Iris pigment epithelial cell (primary cell): ENCODE measurements around the gene MUC20.
"Not testable (repeated sequence)": the region's sequence is repeated elsewhere in the genome, so short reads cannot be mapped to it uniquely, and the experiment has no call there.

Source experiments
- DNase-seq: peaks from one replicate; pipeline ENCODE4 v3.0.0-alpha.2; 2011; ENCODE audit warnings: low read depth

Gene MUC20

DNA sequence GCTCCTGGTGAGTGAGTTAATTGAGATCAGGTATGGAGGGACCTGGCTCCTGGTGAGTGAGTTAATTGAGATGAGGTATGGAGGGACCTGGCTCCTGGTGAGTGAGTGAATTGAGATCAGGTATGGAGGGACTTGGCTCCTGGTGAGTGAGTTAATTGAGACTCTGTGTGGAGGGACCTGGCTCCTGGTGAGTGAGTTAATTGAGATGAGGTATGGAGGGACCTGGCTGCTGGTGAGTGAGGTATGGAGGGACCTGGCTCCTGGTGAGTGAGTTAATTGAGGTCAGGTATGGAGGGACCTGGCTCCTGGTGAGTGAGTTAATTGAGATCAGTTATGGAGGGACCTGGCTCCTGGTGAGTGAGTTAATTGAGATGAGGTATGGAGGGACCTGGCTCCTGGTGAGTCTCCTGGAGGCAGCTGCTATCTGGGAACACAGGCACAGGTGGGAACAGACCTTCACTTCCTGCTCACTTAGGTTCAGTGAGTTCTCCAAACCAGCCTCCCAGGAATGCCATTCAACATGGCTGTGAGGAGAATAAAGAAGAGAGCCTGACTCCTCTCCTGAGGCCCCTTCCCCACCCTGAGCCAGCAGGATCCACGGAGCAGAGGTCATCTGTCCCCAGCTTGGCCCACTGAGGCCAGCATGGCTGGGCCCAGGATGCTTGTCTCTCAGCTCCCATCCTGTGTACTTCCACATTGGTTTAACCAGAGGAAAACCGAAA, 9.5 kb upstream of the MUC20 start:
- not testable (repeated sequence) for DNase-seq

DNA sequence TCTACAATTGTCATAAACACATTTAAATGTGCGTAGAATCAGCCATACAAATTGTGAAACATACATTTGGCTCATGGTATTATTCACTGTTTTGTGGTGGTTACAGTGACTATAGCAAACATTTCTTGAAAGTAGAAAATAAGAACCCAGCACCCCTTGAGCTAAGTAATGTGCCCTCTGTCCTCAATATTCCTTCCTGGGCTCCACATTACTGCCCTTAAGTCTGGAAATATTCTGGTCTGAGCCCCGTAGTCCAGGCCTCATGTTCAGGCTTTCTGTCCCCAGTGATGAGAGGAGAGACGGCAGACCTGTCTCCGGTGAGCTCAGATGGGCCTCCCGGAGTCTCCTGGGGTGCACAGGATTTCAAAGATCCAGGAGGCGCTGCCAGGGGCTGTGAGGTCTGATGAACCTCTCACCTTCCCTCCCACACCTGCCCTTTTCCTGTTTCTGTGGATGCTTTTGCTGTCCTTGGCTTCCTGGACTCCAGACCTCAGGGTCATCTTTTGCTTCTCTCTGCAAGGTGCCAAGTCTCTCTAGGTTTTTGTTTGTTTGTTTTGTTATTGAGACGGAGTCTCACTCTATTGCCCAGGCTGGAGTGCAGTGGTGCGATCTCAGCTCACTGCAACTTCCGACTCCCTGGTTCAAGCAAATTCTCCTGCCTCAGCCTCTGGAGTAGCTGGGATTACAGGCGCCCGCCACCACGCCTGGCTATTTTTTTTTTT, 8.8 kb upstream of the MUC20 start:
- DNase-seq, result no peak

DNA sequence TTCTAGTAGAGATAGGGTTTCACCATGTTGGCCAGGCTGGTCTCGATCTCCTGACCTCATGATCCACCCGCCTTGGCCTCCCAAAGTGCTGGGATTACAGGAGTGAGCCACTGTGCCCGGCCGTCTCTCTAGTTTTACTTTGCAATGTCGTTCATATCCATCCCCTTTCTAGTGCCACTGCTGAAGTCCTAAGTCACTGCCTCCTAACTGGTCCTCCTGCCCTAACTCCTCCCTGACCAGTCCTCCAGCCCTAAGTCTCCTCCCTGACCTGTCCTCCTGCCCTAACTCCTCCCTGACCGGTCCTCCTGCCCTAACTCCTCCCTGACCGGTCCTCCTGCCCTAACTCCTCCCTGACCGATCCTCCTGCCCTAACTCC, 8.3 kb upstream of the MUC20 start:
- DNase-seq, result not testable (repeated sequence)

DNA sequence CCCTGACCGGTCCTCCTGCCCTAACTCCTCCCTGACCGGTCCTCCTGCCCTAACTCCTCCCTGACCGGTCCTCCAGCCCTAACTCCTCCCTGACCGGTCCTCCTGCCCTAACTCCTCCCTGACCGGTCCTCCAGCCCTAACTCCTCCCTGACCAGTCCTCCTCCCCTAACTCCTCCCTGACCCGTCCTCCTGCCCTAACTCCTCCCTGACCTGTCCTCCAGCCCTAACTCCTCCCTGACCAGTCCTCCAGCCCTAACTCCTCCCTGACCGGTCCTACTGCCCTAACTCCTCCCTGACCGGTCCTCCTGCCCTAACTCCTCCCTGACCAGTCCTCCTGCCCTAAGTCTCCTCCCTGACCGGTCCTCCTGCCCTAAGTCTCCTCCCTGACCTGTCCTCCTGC, 7.6 kb upstream of the MUC20 start:
- DNase-seq, result not testable (repeated sequence)

- no peak for DNase-seq
These were observed 6.3 kb upstream of the MUC20 start for GRCh38 chr3:195714380-195715011.

GRCh38 chr3:195715134-195715533, 5.6 kb upstream of the MUC20 start:
- DNase-seq, result no peak

GRCh38 chr3:195715583-195716266, 5.1 kb upstream of the MUC20 start:
- DNase-seq, result peak; percentile 46

DNA sequence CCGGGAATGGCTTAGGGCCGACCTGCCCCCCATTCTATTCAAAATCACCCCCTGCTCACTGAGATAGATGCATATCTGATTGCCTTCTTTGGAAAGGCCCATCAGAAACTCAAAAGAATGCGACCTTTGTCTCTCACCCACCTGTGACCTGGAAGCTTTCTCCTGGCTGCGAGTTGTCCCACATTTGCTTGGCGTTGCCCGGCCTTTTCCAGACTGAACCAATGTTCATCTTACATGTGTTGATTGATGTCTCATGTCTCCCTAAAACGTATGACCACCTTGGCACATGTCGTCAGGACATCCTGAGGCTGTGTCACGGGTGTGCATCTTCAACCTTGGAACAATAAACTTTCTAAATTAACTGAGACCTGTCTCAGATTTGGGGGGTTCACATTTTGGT, 3.4 kb upstream of the MUC20 start:
- no peak for DNase-seq

GRCh38 chr3:195717852-195718476, 2.8 kb upstream of the MUC20 start:
- no peak for DNase-seq

- DNase-seq, result no peak
These were observed 2.2 kb upstream of the MUC20 start for GRCh38 chr3:195718477-195718984.

DNA sequence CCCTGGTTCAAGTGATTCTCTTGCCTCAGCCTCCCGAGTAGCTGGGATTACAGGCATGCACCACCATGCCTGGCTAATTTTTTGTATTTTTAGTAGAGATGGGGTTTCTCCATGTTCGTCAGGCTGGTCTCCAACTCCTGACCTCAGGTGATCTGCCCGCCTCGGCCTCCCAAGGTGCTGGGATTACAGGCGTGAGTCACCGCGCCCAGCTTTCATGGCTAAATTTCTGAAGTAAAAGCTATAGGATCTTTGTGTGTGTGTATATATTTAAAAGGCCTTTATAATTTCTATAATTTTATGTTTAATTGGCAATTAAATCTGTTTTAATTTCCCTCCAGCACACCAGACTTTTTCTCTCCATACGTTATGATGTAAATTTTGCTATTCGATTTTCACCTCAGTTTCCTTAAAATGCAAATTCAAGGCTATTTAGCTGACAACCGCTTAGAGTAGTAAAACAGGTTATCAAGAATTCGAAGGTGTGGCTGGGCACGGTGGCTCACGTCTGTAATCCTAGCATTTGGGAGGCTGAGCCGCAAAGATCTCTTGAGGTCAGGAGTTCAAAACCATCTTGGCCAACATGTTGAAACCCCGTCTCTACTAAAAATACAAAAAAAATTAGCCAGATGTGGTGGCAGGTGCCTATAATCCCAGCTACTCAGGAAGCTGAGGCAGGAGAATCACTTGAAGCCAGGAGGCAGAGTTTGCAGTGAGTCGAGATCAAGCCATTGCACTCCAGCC, 1.1 kb upstream of the MUC20 start:
- DNase-seq, result not testable (repeated sequence)

DNA sequence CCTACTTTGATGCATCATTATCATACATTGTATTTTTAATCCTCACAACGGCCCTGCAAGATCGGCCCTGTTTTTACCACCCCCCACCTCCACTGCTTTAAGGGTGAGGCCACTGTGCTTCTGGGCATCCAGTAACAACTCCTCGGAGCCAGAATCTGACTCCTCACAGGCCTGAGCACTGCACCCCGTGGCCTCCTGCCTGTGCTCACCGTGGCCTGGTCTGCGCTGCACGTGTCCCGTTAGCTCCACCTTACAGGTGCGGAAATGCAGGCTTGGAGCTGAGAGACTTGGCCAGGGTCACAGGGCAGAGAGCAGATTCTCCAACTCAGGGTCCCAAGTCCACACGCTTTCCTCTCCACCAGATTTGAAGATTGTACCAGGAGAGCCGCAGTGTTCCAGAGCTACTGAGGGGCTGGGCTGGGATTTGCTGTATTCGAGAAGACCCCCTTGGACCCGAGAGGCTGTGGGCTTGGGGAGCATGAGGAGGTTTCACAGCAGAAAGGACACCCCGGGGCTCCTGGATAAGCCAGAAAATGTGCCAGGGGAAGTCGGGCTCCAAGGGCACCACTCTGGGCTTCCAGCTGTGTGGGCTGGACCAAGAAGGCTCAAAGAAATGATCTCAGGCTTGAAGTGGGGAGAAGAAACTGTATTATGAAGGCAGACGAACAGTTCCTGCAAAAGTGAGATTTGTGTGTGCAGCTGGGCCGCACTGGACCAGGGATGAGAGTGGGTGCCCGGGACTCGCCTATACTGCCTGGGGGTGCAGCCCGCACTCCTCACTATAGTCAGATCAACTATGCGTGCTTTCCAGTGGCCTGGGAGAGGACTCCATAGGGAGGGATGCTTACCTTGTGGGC, 1.6 kb downstream of the MUC20 start:
- not testable (repeated sequence) for DNase-seq

- not testable (repeated sequence) for DNase-seq
These were observed 2.2 kb downstream of the MUC20 start for GRCh38 chr3:195722996-195723345.

GRCh38 chr3:195724363-195724762, 3.6 kb downstream of the MUC20 start:
- not testable (repeated sequence) for DNase-seq

DNA sequence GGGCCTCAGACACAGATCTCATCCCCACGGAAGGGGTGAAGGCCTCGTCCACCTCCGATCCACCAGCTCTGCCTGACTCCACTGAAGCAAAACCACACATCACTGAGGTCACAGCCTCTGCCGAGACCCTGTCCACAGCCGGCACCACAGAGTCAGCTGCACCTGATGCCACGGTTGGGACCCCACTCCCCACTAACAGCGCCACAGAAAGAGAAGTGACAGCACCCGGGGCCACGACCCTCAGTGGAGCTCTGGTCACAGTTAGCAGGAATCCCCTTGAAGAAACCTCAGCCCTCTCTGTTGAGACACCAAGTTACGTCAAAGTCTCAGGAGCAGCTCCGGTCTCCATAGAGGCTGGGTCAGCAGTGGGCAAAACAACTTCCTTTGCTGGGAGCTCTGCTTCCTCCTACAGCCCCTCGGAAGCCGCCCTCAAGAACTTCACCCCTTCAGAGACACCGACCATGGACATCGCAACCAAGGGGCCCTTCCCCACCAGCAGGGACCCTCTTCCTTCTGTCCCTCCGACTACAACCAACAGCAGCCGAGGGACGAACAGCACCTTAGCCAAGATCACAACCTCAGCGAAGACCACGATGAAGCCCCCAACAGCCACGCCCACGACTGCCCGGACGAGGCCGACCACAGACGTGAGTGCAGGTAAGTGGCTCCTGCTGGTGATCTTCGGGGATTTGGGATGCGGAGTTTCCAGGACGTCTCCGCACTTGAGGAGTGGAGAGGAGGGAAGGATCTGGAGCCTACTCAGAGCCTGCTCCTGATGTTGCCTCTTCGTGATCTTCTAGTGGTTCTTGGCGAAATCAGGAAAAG, 5.3 kb downstream of the MUC20 start:
- DNase-seq, result not testable (repeated sequence)

GRCh38 chr3:195727606-195728195, 6.9 kb downstream of the MUC20 start:
- no peak for DNase-seq

GRCh38 chr3:195728789-195729188, 8.0 kb downstream of the MUC20 start:
- not testable (repeated sequence) for DNase-seq

DNA sequence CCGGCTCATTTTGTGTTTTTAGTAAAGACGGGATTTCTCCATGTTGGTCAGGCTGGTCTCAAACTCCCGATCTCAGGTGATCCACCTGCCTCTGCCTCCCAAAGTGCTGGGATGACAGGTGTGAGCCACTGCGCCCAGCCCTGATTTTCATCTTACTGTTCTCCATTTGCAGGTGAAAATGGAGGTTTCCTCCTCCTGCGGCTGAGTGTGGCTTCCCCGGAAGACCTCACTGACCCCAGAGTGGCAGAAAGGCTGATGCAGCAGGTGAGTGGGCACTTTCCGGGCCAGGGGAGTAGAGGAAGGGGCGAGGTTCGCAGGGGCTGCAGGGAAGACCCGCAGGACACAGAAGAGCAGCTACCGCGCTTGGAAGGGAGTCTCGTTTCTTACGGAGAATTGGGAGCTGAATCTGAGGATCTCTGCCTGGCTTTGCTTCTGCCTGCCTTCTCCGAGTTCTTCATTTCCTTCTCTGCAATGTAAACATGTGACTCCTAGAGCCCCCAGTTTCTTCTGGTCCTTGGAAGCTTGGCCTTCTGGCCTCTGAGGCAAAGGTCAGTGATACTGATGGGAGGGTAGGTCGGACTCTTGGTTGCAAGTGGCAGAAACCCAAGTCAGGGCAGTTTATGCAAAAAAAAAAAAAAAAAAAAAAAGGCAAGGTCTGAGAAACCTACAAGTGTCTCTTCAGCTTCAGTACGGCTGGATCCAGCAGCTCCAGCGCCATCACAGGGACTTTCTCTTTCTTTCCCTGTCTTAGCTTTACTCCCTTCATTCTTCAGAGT, 8.9 kb downstream of the MUC20 start:
- no peak for DNase-seq
